ENCODE results near the gene PVR.

DNA sequence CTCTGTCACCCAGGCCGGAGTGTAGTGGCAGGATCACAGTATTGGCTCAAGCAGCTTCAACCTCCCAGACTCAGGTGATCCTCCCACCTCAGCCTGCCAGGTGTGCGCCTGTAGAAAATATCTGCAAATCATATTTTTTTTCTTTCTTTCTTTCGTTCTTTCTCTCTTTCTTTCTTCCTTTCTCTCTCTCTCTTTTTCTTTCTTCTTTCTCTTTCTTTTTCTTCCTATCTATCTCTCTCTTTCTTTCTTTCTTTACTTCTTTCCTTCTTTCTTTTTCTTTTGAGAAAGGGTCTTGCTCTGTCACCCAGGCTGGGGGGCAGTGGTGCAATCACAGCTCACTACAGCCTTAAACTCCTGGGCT lies 46.6 kb upstream of the PVR start:
- TF ChIP-seq, protein P1, sequence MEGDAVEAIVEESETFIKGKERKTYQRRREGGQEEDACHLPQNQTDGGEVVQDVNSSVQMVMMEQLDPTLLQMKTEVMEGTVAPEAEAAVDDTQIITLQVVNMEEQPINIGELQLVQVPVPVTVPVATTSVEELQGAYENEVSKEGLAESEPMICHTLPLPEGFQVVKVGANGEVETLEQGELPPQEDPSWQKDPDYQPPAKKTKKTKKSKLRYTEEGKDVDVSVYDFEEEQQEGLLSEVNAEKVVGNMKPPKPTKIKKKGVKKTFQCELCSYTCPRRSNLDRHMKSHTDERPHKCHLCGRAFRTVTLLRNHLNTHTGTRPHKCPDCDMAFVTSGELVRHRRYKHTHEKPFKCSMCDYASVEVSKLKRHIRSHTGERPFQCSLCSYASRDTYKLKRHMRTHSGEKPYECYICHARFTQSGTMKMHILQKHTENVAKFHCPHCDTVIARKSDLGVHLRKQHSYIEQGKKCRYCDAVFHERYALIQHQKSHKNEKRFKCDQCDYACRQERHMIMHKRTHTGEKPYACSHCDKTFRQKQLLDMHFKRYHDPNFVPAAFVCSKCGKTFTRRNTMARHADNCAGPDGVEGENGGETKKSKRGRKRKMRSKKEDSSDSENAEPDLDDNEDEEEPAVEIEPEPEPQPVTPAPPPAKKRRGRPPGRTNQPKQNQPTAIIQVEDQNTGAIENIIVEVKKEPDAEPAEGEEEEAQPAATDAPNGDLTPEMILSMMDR (IDR thresholded peaks at IDR 0.05; ENCODE audit: poor library complexity, severe bottlenecking): no peak
- TF ChIP-seq EZH2 (IDR thresholded peaks at IDR 0.05; ENCODE audit: borderline replicate concordance, insufficient read depth, low read length, poor library complexity, severe bottlenecking) (no peak), RAD21 (conservative IDR thresholded peaks at IDR 0.05) (no peak), POLR2AphosphoS5 (IDR thresholded peaks at IDR 0.05) (no peak), SMC3 (conservative IDR thresholded peaks at IDR 0.05; ENCODE audit: poor library complexity) (no peak), TAF1 (IDR thresholded peaks at IDR 0.05; ENCODE audit: low read depth) (no peak), EP300 (conservative IDR thresholded peaks at IDR 0.05; ENCODE audit: poor library complexity, severe bottlenecking) (no peak)

Data from neural cell (in vitro differentiated cells).